SU-DHL-6 (cell line): ENCODE data around the gene FSTL1.

Experiments used
- H2AFZ ChIP-seq: fragments of 200-600 bp; sonication (generic); 2 replicates; pipeline ENCODE4 v1.6.1; 2014; ENCODE audit warnings: low read depth, mild to moderate bottlenecking, moderate library complexity, mixed read lengths, antibody characterized with exemption, low read length; ENCODE audit not compliant: severe bottlenecking
- H3F3A ChIP-seq: fragments of 200-600 bp; shearing (Covaris generic); 2 replicates; pipeline ENCODE4 v1.6.0; 2016; ENCODE audit warnings: antibody characterized with exemption, mild to moderate bottlenecking; ENCODE audit not compliant: insufficient read depth
- H3K27ac ChIP-seq: fragments of 200-600 bp; sonication (generic); 2 replicates; pipeline ENCODE4 v1.5.1; 2016; ENCODE audit warnings: low read depth, mild to moderate bottlenecking, low read length, moderate library complexity, mixed read lengths
- H3K27me3 ChIP-seq: fragments of 200-600 bp; sonication (generic), shearing (Covaris generic); 2 replicates; pipeline ENCODE4 v1.6.0; 2014; ENCODE audit warnings: mild to moderate bottlenecking, low read length
- H3K36me3 ChIP-seq: fragments of 200-600 bp; sonication (generic); 2 replicates; pipeline ENCODE4 v1.6.1; 2014; ENCODE audit warnings: mild to moderate bottlenecking, low read length, mixed read lengths
- H3K4me2 ChIP-seq: fragments of 300-600, 200-600 bp; shearing (Covaris generic), sonication (generic); 2 replicates; pipeline ENCODE4 v1.6.0; 2014; ENCODE audit warnings: low read length, low read depth, mild to moderate bottlenecking; ENCODE audit not compliant: poor library complexity, severe bottlenecking
- H3K4me3 ChIP-seq: fragments of 200-600 bp; sonication (generic); 2 replicates; pipeline ENCODE4 v1.5.1; 2014; ENCODE audit warnings: antibody characterized with exemption, low read length, mild to moderate bottlenecking, mixed read lengths; ENCODE audit not compliant: insufficient read depth, poor library complexity, severe bottlenecking
- H3K79me2 ChIP-seq: fragments of 200-600 bp; sonication (generic); 2 replicates; pipeline ENCODE4 v1.6.1; 2014; ENCODE audit warnings: mild to moderate bottlenecking, low read length, moderate library complexity; ENCODE audit not compliant: insufficient read depth
- H3K9ac ChIP-seq: fragments of 200-600 bp; sonication (generic); 2 replicates; pipeline ENCODE4 v1.7.0; 2014; ENCODE audit warnings: mild to moderate bottlenecking, low read length
- H3K9me2 ChIP-seq: fragments of 200-600 bp; sonication (generic); replicated peaks from 2 replicates; pipeline ENCODE4 v1.6.1; 2014; ENCODE audit warnings: low read length; ENCODE audit not compliant: insufficient read depth
- H3K9me3 ChIP-seq: fragments of 200-600 bp; sonication (generic); 2 replicates; pipeline ENCODE4 v1.6.1; 2014; ENCODE audit warnings: low read length, mixed read lengths; ENCODE audit not compliant: insufficient read depth
- H4K20me1 ChIP-seq: fragments of 200-600 bp; sonication (generic); 2 replicates; pipeline ENCODE4 v1.6.1; 2014; ENCODE audit warnings: low read depth, mild to moderate bottlenecking, antibody characterized with exemption, low read length, moderate library complexity, mixed read lengths
- EZH2phosphoT487 ChIP-seq: fragments of 200-600 bp; sonication (generic), shearing (Covaris generic); conservative IDR thresholded peaks from 2 replicates; pipeline ENCODE4 v1.6.1; 2018; ENCODE audit warnings: mild to moderate bottlenecking, antibody characterized with exemption, low read length, moderate library complexity, mixed read lengths
- TF ChIP-seq, protein P1 (sequence below): fragments of 200-600 bp; sonication (generic); IDR thresholded peaks from one replicate; pipeline ENCODE4 v1.5.1; 2017; ENCODE audit warnings: antibody characterized with exemption, mild to moderate bottlenecking, low read length, moderate library complexity; ENCODE audit not compliant: insufficient read depth, poor library complexity, severe bottlenecking

FSTL1 gene, protein sequence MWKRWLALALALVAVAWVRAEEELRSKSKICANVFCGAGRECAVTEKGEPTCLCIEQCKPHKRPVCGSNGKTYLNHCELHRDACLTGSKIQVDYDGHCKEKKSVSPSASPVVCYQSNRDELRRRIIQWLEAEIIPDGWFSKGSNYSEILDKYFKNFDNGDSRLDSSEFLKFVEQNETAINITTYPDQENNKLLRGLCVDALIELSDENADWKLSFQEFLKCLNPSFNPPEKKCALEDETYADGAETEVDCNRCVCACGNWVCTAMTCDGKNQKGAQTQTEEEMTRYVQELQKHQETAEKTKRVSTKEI

DNA sequence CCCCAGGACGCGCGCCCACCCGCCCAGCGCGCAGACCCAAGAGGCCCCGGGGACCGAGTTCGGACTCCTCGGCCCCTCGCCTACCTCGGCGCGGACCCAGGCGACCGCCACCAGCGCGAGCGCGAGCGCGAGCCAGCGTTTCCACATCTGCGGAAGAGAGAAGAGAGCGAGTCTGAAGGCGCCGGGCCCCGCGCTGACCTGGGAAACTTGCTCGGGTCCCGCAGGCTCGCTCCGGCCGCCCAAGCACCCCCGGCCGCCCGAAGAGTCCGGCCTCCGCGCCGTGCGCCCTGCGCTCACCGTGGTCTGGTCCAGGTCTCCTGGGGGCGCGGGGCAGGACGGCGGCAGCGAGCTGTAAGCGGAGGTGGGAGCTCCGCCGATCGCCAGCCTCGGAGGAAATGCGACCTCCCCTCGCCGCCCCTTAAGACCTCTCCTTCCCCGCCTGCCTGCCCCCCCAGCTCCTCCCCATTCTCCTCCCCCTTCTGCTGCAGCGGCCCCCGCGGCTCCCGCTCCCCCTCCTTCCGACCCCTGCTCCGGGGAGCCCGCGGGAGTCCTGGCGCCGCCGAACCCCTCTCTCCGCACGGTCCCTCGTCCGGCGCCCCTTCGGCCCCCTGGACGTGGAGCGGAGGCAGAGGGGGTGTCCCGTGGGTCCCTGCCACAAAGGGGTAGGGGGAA is at the start of gene FSTL1:
Gene FSTL1 (minus strand): TSS at position 393 of the 672 bp plus-strand sequence. CDS start 246 bp downstream, at position 147.
- no peak within 1 kb of the TSS for H3K27ac ChIP-seq

DNA sequence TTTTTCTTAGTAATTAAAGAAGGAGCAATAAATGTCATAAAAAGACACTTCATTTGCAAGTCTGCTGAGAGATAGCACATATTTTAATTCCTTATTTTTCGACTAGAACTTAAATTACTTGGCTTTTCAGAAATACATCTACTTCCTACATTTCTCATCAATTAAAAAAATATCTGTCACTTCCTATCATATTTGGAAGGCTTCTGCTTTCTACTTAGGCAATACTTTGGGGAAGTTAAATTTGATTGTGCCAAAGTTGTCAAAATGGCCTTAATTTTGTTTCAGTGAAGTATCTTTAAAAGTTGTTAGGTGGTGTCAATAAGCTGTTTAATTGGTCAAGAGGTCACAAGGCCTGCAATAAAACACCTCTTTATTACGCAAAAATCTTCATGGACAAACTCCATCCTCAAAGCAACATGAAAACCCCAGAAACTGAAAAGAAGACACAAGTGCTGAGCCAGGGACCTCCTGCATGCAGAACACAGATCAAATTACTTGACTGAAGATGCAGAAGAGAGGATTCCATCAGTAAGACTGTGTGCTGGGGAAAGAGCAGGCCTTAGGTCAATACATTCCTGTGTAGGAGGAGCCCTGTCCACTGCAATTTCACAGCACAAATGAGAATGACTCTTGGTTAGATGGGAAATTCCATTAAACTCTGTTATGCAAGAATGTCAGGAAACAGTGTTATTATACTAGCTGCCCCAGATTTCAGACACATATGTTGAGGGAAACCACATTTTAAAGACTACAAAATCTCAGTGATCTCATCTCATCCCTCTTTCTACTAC is 48.0 kb upstream of the FSTL1 start:
- Histone ChIP-seq H3K4me3 (no peak overlapping the region), H3F3A (no peaks in the 10 kb centered on the region), H3K27me3 (no peaks in the 10 kb centered on the region), H2AFZ (no peak overlapping the region), H4K20me1 (no peaks in the 10 kb centered on the region), H3K27ac (no peak overlapping the region), H3K36me3 (no peaks in the 10 kb centered on the region), H3K9ac (no peak overlapping the region), H3K4me2 (no peak overlapping the region), H3K9me3 (peaks cover 9% of the 10 kb centered on the region; the same call in 1 of the 2 replicates), H3K9me2 (no peaks in the 10 kb centered on the region), H3K79me2 (no peaks in the 10 kb centered on the region)
- TF ChIP-seq, protein P1, sequence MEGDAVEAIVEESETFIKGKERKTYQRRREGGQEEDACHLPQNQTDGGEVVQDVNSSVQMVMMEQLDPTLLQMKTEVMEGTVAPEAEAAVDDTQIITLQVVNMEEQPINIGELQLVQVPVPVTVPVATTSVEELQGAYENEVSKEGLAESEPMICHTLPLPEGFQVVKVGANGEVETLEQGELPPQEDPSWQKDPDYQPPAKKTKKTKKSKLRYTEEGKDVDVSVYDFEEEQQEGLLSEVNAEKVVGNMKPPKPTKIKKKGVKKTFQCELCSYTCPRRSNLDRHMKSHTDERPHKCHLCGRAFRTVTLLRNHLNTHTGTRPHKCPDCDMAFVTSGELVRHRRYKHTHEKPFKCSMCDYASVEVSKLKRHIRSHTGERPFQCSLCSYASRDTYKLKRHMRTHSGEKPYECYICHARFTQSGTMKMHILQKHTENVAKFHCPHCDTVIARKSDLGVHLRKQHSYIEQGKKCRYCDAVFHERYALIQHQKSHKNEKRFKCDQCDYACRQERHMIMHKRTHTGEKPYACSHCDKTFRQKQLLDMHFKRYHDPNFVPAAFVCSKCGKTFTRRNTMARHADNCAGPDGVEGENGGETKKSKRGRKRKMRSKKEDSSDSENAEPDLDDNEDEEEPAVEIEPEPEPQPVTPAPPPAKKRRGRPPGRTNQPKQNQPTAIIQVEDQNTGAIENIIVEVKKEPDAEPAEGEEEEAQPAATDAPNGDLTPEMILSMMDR: no peak
- no peak for TF ChIP-seq EZH2phosphoT487

More for the DNA sequence above, at the start of gene FSTL1:
- Histone ChIP-seq H3K36me3 (no peaks in the 10 kb centered on the region), H3K79me2 (no peaks in the 10 kb centered on the region), H2AFZ (no peak within 1 kb of the TSS), H3K9ac (no peak within 1 kb of the TSS), H3K4me2 (peak within 1 kb of the TSS; percentile 16), H3K4me3 (no peak within 1 kb of the TSS), H4K20me1 (no peaks in the 10 kb centered on the region), H3F3A (no peaks in the 10 kb centered on the region), H3K9me3 (no peaks in the 10 kb centered on the region), H3K9me2 (no peaks in the 10 kb centered on the region), H3K27me3 (no peaks in the 10 kb centered on the region)
- TF ChIP-seq, protein P1: no peak
- TF ChIP-seq EZH2phosphoT487: no peak

DNA sequence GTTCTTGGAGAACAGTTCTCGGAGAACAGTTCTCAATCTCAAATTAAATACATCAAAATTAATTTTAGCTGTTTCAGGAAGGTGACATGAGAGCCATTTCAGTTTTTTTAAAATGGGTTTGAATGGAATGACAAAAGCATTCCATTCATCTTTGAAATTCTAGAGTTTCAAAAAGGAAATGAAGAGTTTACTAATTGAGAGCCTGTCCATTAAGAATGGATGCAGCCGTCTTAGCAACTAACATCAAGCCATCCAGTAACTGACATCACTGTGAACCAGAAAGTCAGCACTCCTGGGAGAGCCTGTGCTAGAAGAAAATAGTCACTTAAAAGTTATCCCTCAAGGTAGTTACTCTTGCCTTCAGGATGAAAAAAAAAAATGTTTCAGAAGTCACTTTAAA is 47.0 kb upstream of the FSTL1 start:
- H3K79me2 ChIP-seq: no peaks in the 10 kb centered on the region
- no peaks in the 10 kb centered on the region for H3K36me3 ChIP-seq
- no peak overlapping the region for H2AFZ ChIP-seq
- H3K27ac ChIP-seq: no peak overlapping the region
- no peak overlapping the region for H3K4me2 ChIP-seq
- no peaks in the 10 kb centered on the region for H3F3A ChIP-seq
- peaks cover 9% of the 10 kb centered on the region; the same call in 1 of the 2 replicates for H3K9me3 ChIP-seq
- no peaks in the 10 kb centered on the region for H3K27me3 ChIP-seq
- no peak overlapping the region for H3K4me3 ChIP-seq
- H4K20me1 ChIP-seq: no peaks in the 10 kb centered on the region
- H3K9ac ChIP-seq: no peak overlapping the region
- TF ChIP-seq EZH2phosphoT487: no peak
- TF ChIP-seq, protein P1: no peak
- H3K9me2 ChIP-seq: no peaks in the 10 kb centered on the region
